SHP77 (cell line): ENCODE data around the gene ZNF343.
"Not testable (repeated sequence)": the region's sequence is repeated elsewhere in the genome, so short reads cannot be mapped to it uniquely, and the experiment has no call there.

Experiments
- DNase-seq, 2 experiments: peaks; one replicate each; lab custom pipeline; 2025; lab: John Stamatoyannopoulos, UW

Gene ZNF343

GRCh38 chr20:2521369-2522305 is 12.9 kb upstream of the ZNF343 start:
- peak in 1 of 2 experiments; percentile 24 for DNase-seq

DNA sequence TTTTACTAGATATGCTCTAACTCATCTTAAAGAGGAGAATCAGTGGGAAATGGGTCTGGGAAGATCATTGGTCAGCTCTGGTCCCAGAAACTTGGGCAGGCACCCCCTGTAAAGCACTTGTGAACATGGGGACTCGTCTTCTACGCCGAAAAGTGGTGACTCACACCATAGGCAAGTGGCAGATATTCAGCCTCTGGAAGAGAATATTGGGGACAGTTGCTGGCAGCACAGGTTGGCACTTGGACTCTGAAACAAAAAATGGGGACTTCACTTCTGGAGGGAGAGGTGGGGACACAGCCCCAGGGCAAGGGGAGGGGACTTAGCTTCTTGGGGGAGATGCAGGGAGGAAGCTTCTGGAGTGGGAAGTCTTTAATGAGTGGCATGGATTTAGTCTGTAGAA is 11.9 kb upstream of the ZNF343 start:
- DNase-seq, result no peak

DNA sequence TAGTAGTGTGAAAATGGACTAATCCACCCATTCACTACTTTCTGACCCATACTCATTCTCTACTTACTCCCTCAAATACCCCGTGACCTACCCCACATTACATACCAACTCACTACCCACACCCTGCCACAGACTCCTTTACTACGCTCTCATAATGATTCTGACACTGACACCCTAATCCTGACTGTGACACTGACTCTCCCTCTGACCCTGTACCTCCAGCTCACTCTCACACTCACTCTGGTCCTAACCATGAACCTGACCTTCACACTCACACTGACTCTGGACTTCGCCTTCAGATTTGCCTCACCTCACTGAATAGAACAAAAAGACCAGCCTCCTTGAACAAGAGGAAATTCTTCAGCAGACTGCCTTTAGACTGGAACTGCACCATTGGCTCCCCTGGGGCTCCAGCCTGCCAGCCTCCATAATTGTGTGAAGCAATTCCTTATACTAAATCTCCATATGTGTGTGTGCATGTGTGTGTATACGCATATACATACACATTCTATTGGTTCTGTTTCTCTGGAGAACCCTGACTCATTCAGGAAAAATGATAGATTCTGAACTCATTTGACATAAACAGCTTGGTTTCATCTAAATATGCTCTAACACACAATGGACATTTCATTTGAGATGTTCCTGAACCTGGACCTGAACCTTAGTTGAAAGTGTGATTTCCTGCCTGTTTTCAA is 10.5 kb upstream of the ZNF343 start:
- DNase-seq, result no peak

DNA sequence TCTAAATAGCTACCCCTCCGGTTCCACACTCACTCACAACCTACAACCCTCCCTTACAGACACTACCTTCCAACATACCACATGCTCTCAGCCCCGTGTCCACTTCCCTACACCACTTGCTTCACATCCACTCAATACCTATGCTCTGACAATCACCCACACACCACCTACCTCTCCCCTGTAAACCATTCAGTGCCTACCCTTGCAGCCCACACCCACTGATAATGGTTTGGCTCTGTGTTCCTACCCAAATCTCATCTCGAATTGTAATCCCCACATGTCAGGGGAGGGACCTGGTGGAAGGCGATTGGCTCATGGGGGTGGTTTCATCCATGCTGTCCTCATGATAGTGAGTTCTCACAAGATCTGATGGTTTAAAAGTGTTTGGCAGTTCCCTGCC is 9.8 kb upstream of the ZNF343 start:
- DNase-seq, result no peak

DNA sequence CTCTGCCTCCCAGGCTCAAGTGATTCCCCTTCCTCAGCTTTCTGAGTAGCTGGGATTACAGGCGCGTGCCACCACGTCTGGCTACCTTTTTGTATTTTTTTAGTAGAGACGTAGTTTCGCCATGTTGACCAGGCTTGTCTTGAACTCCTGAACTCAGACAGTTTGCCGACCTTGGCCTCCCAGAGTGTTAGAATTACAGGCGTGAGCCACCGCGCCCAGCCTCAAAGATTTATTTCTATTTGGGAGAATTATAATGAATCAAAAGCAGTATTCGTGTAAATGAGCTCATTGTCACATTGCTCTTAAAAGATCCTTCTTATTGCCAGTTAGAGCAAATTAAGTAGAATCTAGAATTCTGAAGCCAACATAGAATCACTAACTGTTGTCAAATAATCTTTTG is 9.4 kb upstream of the ZNF343 start:
- no peak for DNase-seq

DNA sequence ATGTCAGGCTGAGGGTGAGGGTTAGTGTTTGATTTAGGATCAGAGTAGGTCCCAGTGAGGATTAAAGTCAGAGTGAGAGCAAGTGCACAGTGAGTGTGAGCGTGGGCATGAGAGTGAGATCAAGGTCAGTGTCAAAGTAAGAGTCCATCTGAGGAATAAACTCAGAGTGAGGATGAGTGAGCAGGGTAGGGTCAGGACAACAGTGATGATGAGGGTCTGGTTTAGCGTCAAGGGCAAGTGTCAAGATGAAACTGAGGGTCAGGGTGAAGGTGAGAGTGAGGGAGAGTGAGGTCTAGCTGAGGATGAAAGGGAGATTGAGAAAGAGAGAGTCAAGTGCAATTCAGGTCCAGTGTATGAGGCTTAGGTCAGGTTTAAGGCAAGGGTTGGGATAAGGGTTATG is 7.7 kb upstream of the ZNF343 start:
- DNase-seq, result no peak

GRCh38 chr20:2515203-2515602 is 6.5 kb upstream of the ZNF343 start:
- DNase-seq, result no peak

DNA sequence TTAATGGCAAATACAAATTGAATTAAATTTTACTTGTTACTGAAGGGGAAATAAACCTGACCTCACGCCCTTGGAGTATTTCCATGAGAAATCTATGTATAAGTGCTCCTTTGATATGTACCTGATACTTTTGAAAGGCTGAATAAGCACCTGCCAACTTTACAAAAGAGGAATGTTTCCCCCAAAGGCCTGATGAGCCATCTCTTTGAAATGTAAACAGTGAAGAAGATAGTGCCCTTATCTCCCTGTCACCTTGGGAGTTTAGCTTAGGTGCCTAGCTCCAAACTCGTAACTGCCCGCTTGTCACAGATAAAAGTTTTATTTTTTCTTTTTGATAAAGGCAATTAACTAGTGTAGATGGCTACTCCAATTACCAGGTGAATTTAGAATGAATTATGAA is 1.1 kb upstream of the ZNF343 start:
- DNase-seq, result no peak

DNA sequence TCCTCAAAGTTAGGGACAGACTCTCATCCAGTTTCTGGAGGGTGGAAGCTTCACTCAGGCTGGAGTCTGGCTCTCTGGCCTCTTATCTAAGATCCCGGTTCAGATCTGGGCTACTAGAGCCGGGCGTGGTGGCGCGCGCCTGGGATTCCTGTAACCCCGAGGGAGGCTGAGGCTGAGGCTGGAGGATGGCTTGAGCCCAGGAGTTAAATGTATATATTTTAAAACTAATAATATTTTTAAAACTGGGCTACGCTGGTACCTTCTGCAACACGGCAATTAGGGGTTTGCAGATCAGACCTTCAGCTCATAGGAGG is 710 bp upstream of the ZNF343 start:
- DNase-seq, result no peak

DNA sequence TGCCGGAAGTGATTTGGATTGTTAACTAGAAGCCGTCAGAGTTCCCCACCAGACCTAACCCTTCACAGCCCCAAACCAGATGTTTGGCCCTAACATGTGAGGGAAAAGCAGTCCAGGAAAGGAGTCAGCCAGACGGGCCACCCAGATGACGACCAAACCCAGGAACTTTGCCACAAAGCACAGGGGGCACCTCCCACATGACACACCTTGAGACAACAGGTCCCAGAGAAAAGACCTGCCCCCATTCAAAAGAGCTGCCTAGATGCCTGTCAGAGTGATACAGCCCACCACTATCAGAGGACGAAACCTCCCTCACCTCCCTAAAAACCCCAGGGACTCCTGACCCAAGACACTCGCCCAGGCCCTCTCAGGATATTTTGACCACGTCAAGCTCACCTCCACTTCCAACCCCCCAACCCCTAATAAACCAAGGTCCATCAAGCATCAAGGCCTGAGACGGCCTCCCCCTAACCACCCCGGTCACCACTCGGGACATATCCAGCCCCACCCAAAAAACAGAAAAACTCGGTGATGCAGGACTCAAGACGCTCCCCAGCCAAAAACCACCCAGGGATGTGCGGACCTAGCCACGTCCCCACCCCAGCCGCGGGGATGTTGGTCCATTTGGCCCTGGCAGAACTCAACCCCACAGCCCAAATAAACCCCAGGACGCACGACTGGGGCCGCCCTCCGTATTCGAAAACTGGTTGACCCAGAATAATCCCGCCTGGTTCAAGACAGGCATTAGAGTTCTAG is 662 bp downstream of the ZNF343 start:
- no peak for DNase-seq

- DNase-seq, result no peak
Measured at GRCh38 chr20:2507464-2507863, 1.3 kb downstream of the ZNF343 start.

DNA sequence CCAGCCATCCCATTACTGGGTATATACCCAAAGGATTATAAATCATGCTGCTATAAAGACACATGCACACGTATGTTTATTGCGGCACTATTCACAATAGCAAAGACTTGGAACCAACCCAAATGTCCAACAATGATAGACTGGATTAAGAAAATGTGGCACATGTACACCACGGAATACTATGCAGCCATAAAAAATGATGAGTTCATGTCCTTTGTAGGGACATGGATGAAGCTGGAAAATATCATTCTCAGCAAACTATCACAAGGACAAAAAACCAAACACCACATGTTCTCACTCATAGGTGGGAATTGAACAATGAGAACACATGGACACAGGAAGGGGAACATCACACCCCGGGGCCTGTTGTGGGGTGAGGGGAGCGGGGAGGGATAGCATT is 2.3 kb downstream of the ZNF343 start:
- DNase-seq, result not testable (repeated sequence)

- not testable (repeated sequence) for DNase-seq
Measured at GRCh38 chr20:2504803-2505202, 3.9 kb downstream of the ZNF343 start.

DNA sequence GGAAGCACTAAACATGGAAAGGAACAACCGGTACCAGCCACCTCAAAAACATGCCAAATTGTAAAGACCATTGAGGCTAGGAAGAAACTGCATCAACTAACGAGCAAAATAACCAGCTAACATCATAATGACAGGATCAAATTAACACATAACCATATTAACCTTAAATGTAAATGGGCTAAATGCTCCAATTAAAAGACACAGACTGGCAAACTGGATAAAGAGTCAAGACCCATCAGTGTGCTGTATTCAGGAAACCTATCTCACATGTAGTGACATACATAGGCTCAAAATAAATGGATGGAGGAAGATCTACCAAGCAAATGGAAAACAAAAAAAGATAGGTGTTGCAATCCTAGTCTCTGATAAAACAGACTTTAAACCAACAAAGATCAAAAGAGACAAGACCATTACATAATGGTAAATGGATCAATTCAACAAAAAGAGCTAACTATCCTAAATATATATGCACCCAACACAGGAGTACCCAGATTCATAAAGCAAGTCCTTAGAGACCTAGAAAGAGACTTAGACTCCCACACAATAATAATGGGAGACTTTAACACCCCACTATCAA is 5.8 kb downstream of the ZNF343 start:
- not testable (repeated sequence) for DNase-seq

DNA sequence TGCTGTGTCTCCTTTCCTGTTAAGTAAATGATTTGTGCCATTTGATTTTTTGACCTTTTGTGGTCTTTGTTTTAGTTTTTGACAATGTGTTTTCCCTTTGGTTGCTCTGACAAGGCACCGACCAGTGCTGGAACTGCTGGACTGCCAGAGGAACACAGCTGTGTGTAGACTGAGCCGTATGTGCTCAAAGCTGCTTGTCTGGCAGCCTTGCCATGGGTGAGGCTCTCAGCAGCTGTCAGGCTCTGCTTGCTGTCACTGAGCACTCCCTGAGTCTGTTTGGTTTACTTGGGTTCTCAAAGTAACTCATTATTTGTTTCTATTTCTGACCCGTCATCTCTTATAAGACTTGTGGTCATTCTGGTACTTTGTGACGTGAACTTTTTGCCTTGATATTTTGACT is 23.1 kb downstream of the ZNF343 start:
- DNase-seq, result no peak

- DNase-seq, result no peak
Measured at GRCh38 chr20:2485080-2485479, 23.6 kb downstream of the ZNF343 start.

- no peak for DNase-seq
Measured at GRCh38 chr20:2483504-2483903, 25.2 kb downstream of the ZNF343 start.

DNA sequence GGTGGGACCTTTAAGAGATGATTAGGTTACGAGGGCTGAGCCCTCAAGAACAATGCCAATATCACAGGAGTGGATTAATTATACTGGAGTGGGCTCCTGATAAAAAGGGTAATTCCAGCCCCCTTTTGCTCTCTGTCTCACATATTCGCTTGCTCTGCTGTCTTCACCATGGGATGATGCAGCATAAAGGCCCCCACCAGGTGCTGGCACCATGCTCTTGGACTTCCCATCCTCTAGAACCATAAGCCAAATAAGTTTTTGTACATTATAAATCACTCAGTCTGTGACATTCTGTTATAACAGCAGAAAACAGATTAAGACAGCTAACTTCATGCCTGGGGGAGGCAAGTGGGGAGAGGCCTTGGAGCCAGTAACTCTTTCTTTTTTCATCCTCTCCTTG is 28.3 kb downstream of the ZNF343 start:
- no peak for DNase-seq

- peak in 1 of 2 experiments; percentile 5 for DNase-seq
Measured at GRCh38 chr20:2476742-2477615, 31.7 kb downstream of the ZNF343 start.

DNA sequence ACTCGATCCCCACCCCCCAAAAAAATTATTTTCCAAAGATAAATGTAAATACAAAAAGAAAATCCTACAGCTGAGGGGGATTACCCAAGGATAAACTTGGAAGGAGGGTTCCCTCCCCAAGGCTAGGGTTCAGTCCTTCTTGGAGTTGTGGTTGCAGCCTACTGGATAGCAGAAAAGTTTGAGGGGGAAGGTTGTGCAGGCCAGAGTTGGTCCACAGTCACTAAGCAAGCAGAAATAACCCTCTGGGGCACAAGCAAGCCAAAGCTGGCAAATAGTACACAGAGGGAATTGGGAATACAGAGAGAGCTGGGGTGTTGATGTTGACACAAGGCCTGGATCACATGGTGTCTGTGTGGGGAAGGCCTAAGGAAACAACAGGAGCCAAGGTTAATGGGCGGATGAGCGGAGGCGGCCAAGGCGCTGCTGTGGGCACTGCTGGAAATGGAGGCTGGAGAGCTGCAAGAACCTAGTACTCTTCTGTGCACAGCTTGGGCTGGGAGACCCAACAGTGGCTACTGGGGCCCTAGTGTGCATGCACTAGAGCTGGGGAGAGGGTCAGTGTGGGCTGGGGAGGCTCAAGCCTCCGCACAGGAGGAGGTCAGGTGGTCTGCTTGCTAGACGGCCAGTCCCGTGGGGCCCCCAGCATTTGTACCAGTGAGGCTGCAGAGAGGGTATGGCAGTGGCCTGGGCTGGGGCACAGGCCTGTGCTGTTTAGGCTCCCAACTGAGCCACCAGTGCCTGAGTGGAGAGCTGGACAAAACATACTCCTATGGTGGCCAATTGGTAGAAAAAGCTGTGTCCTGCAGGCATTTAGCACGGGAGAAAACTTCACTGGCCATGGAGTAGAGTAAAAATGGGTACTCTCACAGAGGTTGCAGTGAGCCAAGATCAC is 32.6 kb downstream of the ZNF343 start:
- DNase-seq, result no peak
